Fibroblast of villous mesenchyme (primary cell): ENCODE measurements around the gene ROR1. TPM values are rescaled to one million over a fixed set of nuclear protein-coding genes. Genes with fewer than 3 reads are reported as not detected.
A peak's percentile ranks its signal among the peaks of the same experiment; 100 is the strongest.

Experiments used
- DNase-seq: peaks from one replicate; pipeline ENCODE4 v3.0.0-alpha.2; 2010; ENCODE audit warnings: low read depth
- H3K4me3 ChIP-seq: 2 replicates; pipeline ENCODE4 v1.5.1; 2011; ENCODE audit warnings: low read depth, mild to moderate bottlenecking, low read length
- CTCF ChIP-seq: IDR thresholded peaks from 2 replicates; pipeline ENCODE4 v1.5.1; 2012; ENCODE audit warnings: low read depth, mild to moderate bottlenecking, low read length; ENCODE audit not compliant: insufficient read depth
- total RNA-seq: library from RNA; depleted of rRNA; stranded (reverse); fragments of >200 nt; gene quantifications from 2 replicates; pipeline ENCODE4 v1.2.3, GENCODE V29; 2012

ROR1 gene
- total RNA-seq, 1 donor: 8.6 TPM

- DNase-seq: peak; percentile 84
- no peak for TF ChIP-seq CTCF
- H3K4me3 ChIP-seq: no peak overlapping the region
Observed at GRCh38 chr1:64072089-64072793, 298.4 kb downstream of the ROR1 start.

GRCh38 chr1:64073705-64074104 is 299.9 kb downstream of the ROR1 start:
- H3K4me3 ChIP-seq: no peak overlapping the region
- TF ChIP-seq CTCF: no peak
- DNase-seq: no peak

GRCh38 chr1:64074767-64075166 is 300.9 kb downstream of the ROR1 start:
- no peak for DNase-seq
- no peak overlapping the region for H3K4me3 ChIP-seq
- no peak for TF ChIP-seq CTCF

GRCh38 chr1:64077281-64077940 is 303.6 kb downstream of the ROR1 start:
- no peak overlapping the region for H3K4me3 ChIP-seq
- TF ChIP-seq CTCF: no peak
- DNase-seq: no peak

GRCh38 chr1:64080941-64081562 is 307.2 kb downstream of the ROR1 start:
- no peak overlapping the region for H3K4me3 ChIP-seq
- TF ChIP-seq CTCF: no peak
- peak; percentile 46 for DNase-seq

- no peak overlapping the region for H3K4me3 ChIP-seq
- no peak for TF ChIP-seq CTCF
- no peak for DNase-seq
Observed at GRCh38 chr1:64082459-64082858, 308.6 kb downstream of the ROR1 start.
